Astrocyte (in vitro differentiated cells and primary cell): Measurements from ENCODE around the gene BRINP2.

ENCODE experiments used
- EZH2 ChIP-seq: IDR thresholded peaks from 2 replicates; pipeline ENCODE4 v1.6.1; 2012; ENCODE audit warnings: mild to moderate bottlenecking, low read length, inconsistent platforms; ENCODE audit not compliant: insufficient read depth
- TF ChIP-seq, protein P1 (sequence below): IDR thresholded peaks from 2 replicates; pipeline ENCODE4 v1.5.1; 2011; ENCODE audit warnings: low read depth, mild to moderate bottlenecking, inconsistent platforms, low read length, moderate library complexity; ENCODE audit not compliant: insufficient read depth

DNA sequence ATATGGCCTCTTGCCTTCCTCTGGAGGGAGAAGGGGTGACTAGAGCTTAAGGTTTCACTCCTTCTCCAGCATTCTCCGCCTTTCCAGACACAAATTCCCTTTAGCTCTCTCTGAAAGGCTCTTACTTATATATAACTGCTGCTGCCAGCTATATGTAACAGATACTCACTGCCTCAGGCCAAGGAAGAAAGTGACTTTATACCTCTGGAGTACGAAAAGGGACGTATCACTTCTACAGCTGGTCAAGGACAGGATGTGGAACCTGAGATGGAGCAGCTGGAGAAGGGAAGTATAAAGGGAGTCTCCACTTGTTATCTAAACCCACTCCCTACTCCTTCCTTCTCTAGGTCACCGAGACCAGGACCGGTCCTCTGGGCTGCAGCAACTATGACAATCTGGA, 102.4 kb downstream of the BRINP2 start:
- TF ChIP-seq, protein P1, sequence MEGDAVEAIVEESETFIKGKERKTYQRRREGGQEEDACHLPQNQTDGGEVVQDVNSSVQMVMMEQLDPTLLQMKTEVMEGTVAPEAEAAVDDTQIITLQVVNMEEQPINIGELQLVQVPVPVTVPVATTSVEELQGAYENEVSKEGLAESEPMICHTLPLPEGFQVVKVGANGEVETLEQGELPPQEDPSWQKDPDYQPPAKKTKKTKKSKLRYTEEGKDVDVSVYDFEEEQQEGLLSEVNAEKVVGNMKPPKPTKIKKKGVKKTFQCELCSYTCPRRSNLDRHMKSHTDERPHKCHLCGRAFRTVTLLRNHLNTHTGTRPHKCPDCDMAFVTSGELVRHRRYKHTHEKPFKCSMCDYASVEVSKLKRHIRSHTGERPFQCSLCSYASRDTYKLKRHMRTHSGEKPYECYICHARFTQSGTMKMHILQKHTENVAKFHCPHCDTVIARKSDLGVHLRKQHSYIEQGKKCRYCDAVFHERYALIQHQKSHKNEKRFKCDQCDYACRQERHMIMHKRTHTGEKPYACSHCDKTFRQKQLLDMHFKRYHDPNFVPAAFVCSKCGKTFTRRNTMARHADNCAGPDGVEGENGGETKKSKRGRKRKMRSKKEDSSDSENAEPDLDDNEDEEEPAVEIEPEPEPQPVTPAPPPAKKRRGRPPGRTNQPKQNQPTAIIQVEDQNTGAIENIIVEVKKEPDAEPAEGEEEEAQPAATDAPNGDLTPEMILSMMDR, result no peak
- no peak for TF ChIP-seq EZH2
